NCI-H146 (cell line): ENCODE measurements around the gene BOK.
"Not testable (repeated sequence)": the region's sequence is repeated elsewhere in the genome, so short reads cannot be mapped to it uniquely, and the experiment has no call there.

Experiments used
- DNase-seq: peaks from one replicate; lab custom pipeline; 2025; lab: John Stamatoyannopoulos, UW

Gene BOK

DNA sequence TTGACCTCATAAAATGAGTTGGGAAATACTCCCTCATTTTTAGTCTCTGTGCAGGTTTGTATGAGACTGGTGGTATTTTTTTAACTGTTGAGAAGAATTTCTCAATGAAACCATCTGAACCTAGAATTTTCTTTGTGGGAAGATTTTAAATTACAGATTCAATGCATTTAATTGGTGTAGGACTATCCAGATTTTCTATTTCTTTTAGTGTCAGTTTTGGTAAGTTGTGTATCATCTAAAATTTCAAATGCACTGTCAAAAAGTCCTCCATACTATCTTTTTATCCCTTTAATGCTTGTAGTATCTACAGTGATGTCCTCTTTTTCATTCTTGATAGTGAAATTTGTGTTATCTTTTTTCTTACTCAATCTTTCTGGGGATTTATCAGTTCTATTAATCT lies 1.8 kb upstream of the BOK start:
- no peak for DNase-seq

DNA sequence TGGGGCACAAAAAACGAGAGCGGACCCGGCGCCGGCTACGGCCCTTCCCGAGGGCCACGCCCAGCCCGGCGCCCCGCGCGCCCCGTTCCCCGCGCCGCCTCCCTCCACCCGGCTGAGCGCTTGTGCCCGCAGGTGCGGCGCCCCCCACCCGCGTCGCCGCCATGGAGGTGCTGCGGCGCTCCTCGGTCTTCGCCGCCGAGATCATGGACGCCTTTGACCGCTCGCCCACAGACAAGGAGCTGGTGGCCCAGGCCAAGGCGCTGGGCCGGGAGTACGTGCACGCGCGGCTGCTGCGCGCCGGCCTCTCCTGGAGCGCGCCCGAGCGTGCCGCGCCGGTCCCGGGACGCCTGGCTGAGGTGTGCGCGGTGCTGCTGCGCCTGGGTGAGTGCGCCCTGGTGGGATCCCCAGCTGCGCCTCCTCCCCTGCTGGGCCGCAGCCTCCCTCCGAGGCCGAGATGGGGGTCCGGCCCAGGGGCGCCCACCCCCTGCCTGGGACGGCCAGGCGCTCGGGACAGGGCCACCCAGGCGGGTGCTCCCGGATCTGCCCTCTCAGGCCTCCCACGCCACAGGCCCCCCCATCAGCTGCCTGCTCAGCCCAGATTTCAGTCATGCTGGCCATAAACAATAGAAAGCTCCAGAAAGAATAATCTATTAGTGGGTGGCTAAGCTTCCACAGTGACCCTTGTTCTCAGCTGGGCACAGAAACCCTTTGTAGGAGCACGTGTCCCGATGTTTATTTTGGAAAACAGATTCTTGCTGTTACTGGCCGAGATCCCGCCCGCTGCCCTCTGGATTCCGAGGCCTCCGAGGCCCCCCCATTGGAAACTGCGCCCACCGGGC lies 997 bp downstream of the BOK start:
- no peak for DNase-seq

DNA sequence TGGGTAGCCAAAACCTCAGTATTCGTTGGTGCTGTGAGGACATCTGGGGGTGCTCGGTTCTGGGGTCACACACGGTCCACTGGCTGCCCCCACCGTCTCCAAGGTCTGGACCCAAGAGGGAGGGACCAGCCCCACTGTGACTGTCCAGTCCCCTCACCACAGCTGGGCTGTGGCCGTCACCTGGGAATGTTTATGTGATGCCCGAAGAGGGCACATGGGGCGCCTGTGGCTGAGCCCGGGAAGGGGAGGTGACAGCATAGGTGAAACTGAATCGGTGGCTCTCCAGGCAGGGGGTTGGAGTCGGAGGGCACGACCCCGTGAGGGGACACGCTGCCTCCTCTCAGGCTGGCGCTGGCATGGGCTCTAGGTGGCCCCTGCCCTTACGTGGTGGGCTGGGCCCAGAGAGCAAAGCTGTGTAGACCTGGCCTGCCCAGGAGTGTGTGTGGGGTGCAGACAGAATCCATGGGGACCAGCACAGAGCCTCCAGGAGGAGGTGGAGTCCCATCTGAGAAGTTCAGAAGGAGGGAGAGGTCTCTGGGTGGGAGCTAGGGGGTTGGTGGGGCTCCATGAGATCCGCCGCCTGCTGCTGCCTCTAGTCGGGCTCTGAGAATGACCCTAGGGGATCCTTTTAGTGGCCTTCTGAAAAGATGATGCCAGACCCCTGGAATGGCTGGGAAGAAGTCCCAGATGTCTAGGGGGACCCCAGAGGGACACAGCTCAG lies 1.8 kb downstream of the BOK start:
- no peak for DNase-seq

DNA sequence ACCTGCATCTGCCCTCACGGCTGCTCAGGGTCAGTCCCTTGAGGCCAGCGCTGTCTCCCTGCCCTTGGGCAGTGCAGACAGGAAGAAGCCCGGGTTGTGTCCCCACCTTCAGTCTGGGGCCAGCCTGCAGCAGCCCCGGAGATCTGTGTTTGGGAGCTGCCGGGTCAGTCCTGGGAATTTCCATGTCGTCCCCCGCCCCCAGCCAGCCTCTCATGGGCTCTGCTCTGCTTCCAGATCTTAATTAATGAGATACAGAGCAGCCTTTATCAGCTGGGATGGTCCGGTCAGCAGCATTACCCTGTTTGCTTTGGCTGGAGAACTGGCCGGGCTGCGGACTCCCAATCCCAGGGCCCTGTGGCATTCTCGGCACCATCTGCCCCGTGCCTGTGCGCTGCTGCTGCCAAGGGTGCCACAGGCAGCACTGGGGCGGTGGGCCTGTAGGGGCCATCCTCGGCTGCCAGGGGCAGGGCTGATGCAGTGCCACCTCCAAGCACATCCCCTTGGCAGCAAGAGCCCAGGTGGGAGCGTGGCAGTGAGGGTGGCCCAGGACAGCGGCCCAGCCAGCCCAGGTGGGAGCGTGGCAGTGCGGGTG lies 2.4 kb downstream of the BOK start:
- no peak for DNase-seq

DNA sequence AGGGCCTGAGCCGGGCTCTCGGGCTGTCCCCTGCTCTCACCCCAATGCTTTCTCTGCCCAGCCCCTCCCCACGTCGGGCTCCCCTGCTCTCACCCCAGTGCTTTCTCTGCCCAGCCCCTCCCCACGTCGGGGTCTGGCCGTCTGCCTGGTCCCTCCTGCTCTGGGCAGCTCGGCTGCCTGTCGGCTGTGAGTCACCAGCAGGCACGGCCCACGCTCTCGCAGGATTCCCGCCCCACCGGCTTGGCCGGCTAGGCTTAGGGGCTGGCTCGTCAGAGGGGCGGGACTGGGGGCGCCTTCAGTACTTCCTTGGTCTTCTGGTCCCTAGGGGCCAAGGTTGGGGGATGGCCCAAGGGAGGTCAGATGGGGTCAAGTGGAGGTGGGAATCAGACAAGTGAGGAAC lies 3.3 kb downstream of the BOK start:
- DNase-seq: no peak

DNA sequence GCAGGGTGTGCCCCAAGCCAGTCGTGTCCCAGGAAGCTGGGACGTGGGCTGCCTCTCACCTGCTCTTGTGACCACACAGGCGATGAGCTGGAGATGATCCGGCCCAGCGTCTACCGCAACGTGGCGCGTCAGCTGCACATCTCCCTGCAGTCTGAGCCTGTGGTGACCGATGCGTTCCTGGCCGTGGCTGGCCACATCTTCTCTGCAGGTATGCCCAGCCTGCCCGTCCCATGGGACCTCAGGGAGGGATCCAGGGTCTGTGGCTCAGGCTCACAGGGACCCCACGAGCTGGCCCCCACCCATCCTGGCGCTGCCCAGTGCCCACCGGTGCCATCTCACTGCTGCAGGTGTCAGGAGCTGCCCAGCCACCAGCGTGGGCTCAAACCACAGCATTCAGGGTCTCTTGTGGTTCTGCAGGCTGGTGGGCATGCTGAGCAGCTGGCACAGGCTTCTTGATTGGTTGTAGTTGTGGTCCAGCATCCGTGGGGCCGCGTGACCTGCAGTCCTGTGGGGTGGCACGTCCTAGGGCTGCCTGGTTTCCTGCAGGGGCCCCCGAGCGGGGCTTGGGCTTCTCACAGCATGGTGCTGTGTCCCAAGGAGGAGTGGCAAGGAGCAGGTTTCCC lies 3.8 kb downstream of the BOK start:
- DNase-seq: no peak

- no peak for DNase-seq
These were observed 4.5 kb downstream of the BOK start for GRCh38 chr2:241563031-241563507.

DNA sequence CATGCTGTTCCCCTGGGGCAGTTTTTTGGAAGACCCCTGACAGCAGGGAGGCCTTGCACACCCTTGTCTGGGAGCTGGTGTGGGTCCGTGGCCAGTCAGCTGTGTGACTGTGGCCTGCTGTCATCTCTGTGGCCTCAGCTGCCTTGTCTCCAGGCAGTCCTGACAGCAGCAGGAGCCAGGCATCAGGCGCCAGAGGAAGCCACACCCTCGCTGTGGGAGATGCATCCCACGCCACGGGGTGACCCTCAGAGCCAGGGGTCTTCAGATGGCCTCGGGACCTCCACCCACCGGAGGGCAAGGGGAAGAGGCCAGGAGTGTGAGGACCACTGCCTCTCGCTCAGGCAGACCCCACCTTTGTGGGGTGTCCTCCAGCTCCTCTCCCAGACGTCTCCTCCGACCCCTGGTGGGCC lies 5.0 kb downstream of the BOK start:
- no peak for DNase-seq

DNA sequence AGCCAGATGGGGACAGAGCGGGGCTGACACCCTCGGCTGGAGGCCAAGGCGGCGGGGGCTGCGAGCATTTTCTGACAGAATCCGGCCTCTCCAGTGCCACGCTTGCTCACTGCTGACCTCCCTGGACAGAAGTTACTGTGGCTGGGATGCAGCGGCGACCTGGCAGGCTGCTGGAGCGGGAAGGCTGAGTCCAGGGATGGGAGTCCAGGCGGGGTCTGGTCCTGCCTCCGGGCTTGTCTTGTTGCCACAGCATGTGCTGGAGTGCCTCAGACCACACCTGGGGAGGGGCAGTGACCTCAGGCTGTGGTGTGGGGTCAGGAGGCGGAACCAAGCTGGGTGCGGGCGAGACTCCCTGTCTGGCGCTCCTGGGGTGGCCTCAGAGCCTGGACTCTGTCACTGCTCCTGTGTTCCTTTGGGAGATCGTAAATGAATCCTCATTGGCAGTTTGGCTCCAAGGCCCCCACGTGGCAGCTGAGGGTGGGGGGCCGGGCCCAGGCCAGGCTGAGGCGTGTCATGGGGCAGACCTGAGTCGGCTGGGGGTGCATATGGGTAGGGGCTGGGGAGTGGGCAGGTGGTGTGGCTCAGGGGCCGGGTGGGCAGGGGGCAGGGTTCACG lies 5.5 kb downstream of the BOK start:
- no peak for DNase-seq

GRCh38 chr2:241564596-241565410 lies 6.3 kb downstream of the BOK start:
- DNase-seq: no peak

- no peak for DNase-seq
These were observed 6.9 kb downstream of the BOK start for GRCh38 chr2:241565411-241565810.

DNA sequence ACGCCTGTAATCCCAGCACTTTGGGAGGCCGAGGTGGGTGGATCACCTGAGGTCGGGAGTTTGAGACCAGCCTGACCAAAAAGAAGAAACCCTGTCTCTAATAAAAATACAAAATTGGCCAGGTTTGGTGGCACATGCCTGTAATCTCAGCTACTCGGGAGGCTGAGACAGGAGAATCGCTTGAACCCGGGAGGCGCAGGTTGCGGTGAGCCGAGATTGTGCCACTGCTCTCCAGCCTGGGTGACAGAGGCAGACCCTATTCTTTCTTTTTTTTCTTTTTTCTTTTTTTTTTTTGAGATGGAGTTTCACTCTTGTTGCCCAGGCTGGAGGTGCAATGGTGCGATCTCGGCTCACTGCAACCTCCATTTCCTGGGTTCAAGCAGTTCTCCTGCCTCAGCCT lies 7.5 kb downstream of the BOK start:
- not testable (repeated sequence) for DNase-seq

DNA sequence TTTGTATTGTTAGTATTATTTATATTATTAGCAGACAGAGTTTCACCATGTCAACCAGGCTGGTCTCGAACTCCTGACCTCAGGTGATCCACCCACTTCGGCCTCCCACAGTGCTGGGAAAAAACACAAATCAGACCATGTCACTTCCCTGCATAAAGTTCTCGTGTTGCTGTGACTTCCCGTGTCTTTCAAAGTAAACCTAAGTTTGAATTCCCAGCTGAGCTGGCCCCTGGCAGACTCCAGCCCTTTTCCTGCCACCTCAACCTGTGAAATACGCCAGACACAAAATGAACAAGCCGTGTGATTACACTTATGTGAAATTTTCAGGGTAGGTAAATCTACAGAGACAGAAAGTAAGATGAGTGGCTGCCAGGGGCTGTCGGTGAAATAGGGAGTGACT lies 7.9 kb downstream of the BOK start:
- DNase-seq: no peak

- DNase-seq: not testable (repeated sequence)
These were observed 8.7 kb downstream of the BOK start for GRCh38 chr2:241567266-241567665.

- DNase-seq: no peak
These were observed 9.2 kb downstream of the BOK start for GRCh38 chr2:241567776-241568175.

- no peak for DNase-seq
These were observed 10.2 kb downstream of the BOK start for GRCh38 chr2:241568726-241569125.

DNA sequence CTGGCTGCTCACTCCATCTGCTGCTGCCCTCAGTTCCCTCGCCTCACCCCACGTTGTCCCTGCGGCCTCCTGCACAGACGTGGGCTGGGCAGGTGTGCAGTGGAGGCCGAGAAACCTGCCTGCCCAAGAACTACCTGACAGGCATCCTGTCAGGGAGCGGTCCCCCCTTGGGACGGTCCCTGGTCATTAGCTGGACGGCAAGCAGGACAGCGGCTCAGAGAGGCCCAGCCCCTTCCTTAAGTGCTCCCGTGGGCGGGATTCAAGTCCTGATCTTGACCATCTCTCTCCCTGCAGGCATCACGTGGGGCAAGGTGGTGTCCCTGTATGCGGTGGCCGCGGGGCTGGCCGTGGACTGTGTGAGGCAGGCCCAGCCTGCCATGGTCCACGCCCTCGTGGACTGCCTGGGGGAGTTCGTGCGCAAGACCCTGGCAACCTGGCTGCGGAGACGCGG lies 11.3 kb downstream of the BOK start:
- DNase-seq: no peak

GRCh38 chr2:241570961-241571581 lies 12.5 kb downstream of the BOK start:
- no peak for DNase-seq

DNA sequence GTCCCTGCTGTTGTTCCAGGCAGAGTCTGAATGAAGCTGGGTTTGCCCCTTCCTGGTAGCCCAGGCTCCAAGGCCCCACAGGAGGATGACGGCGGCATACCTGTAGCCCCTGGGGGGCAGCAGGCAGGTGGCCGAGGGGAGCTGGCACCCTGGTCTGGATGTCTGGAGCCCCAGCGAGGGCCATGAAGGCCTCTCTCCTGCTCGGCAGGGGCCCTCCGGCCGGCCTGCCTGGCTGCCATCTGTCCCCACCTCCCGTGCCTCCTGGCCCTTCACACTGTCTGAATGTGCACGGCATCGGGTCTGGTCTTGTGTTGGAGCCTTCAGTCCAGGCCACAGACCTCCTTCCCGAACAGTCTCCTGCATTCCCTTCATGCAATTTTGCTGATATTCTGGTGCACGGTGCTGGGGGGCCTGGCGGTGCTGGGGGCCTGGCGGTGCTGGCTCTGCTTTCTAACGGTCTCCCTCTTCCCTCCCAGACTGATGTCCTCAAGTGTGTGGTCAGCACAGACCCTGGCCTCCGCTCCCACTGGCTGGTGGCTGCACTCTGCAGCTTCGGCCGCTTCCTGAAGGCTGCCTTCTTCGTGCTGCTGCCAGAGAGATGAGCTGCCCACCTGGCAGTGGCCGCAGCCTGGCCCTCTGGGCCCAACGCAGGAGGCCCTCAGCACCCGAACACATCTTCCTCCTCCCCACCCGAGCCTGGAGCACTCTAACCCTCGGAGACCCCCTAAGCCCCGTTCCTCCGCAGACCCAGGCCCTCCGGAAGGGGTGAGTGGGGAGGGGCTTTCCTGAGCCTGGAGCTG lies 13.5 kb downstream of the BOK start:
- no peak for DNase-seq
